Upper lobe of left lung (tissue), 4 donors: ENCODE measurements around the gene NES.

Experiments
- CTCF ChIP-seq, 6 experiments: fragments of 450-650 bp in 4 of 6; fragments of 200-600 bp in 2 of 6; sonication (generic) in 2 of 6; IDR thresholded peaks; one replicate each; pipeline ENCODE4 v1.5.1; 2016 to 2019; ENCODE audit warnings: antibody characterized with exemption in 6 of 6
- EP300 ChIP-seq, 4 donors: sonication (generic); formaldehyde crosslinking; IDR thresholded peaks; one replicate each; pipeline ENCODE4 v1.5.1; 2017; ENCODE audit warnings: antibody characterized with exemption in 4 of 4, control low read depth in 2 of 4
- POLR2A ChIP-seq, 4 donors: fragments of 450-650 bp; IDR thresholded peaks; one replicate each; pipeline ENCODE4 v1.5.1; 2016 to 2017; ENCODE audit warnings: antibody characterized with exemption in 4 of 4, mild to moderate bottlenecking in 2 of 4

DNA sequence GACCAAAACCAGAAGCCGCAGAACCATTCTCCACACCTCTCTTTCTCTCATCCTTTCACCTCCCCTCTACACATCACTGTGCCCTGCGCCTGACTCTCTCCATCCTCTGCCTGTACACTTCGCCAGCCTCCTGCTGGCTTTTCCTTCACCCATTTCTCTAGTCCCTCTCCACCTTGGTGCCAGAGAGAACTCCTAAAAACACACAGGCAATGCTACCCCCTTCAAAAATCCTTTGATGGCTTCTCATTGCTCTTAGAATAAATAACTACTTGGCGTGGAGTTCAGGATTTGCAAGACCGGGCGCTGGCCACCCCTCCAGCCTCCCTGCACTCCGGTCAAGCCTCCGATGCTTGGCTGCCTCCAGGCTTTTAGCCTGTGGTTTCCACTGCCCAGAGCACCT lies 19.5 kb upstream of the NES start:
- no peak for TF ChIP-seq POLR2A (IDR thresholded peaks at IDR 0.05)
- TF ChIP-seq CTCF (IDR thresholded peaks at IDR 0.05), result no peak
- TF ChIP-seq EP300 (IDR thresholded peaks at IDR 0.05), result no peak
